Mesodermal cell (in vitro differentiated cells): ENCODE measurements around the gene LMBR1L.

Experiments used
- H3K27ac ChIP-seq: 2 replicates; pipeline ENCODE4 v1.7.0; 2013; ENCODE audit warnings: mild to moderate bottlenecking, low read depth, low read length, moderate library complexity; ENCODE audit not compliant: severe bottlenecking
- H3K36me3 ChIP-seq: 2 replicates; pipeline ENCODE4 v1.7.1; 2013; ENCODE audit warnings: mild to moderate bottlenecking, low read length, moderate library complexity; ENCODE audit not compliant: control insufficient read depth, insufficient read depth
- H3K4me1 ChIP-seq: one replicate; pipeline ENCODE4 v1.7.1; 2013; ENCODE audit warnings: mild to moderate bottlenecking, low read length; ENCODE audit not compliant: insufficient read depth, control insufficient read depth, poor library complexity, severe bottlenecking
- H3K4me3 ChIP-seq: 2 replicates; pipeline ENCODE4 v1.7.0; 2013; ENCODE audit warnings: low read length, control low read depth, mild to moderate bottlenecking; ENCODE audit not compliant: insufficient read depth, poor library complexity, severe bottlenecking; ENCODE audit errors: extremely low read depth
- H3K9me3 ChIP-seq: 2 replicates; pipeline ENCODE4 v1.7.1; 2013; ENCODE audit warnings: mild to moderate bottlenecking, low read length, moderate library complexity; ENCODE audit not compliant: control insufficient read depth
- WGBS, 2 experiments: methylation state at CpG; one replicate each; pipeline ENCODE4 v1.1.5; 2013; ENCODE audit warnings: missing lambda C conversion rate in 2 of 2; ENCODE audit not compliant: insufficient coverage in 2 of 2; 5-methylcytosine and 5-hydroxymethylcytosine counted together

LMBR1L gene

GRCh38 chr12:49093792-49094159, 16.9 kb downstream of the LMBR1L start:
- Histone ChIP-seq H3K4me3 (no peak overlapping the region), H3K4me1 (peaks cover 25% of the 10 kb centered on the region), H3K27ac (no peak overlapping the region), H3K9me3 (no peaks in the 10 kb centered on the region), H3K36me3 (peaks cover 30% of the 10 kb centered on the region)
- WGBS, 2 experiments, result 13 to 27% methylated on average over 5 to 7 of the region's 9 CpGs

- peaks cover 25% of the 10 kb centered on the region for H3K4me1 ChIP-seq
- H3K4me3 ChIP-seq, result no peak overlapping the region
- 56 to 60% methylated on average over 1 to 2 of the region's 4 CpGs for WGBS, 2 experiments
- no peaks in the 10 kb centered on the region for H3K9me3 ChIP-seq
- peaks cover 24% of the 10 kb centered on the region for H3K36me3 ChIP-seq
- H3K27ac ChIP-seq, result no peak overlapping the region
Measured at GRCh38 chr12:49092816-49093406, 17.7 kb downstream of the LMBR1L start.

GRCh38 chr12:49092086-49092815, 18.4 kb downstream of the LMBR1L start:
- peaks cover 25% of the 10 kb centered on the region for H3K4me1 ChIP-seq
- H3K27ac ChIP-seq, result no peak overlapping the region
- H3K4me3 ChIP-seq, result peak overlapping the region; percentile 22
- peaks cover 17% of the 10 kb centered on the region for H3K36me3 ChIP-seq
- no peaks in the 10 kb centered on the region for H3K9me3 ChIP-seq
- 0 to 4% methylated on average over 8 to 25 of the region's 32 CpGs for WGBS, 2 experiments

- Histone ChIP-seq H3K27ac (no peak overlapping the region), H3K36me3 (peaks cover 12% of the 10 kb centered on the region), H3K4me1 (peaks cover 25% of the 10 kb centered on the region), H3K9me3 (no peaks in the 10 kb centered on the region), H3K4me3 (peak overlapping the region; percentile 22)
- 1 to 6% methylated on average over 10 to 13 of the region's 14 CpGs for WGBS, 2 experiments
Measured at GRCh38 chr12:49091836-49092085, 18.9 kb downstream of the LMBR1L start.

- Histone ChIP-seq H3K27ac (no peak overlapping the region), H3K9me3 (no peaks in the 10 kb centered on the region), H3K36me3 (peaks cover 7% of the 10 kb centered on the region), H3K4me3 (peak overlapping the region; percentile 22), H3K4me1 (peaks cover 25% of the 10 kb centered on the region)
- 51 to 57% methylated on average over 34 of the region's 41 CpGs for WGBS, 2 experiments
Measured at GRCh38 chr12:49091056-49091835, 19.4 kb downstream of the LMBR1L start.

GRCh38 chr12:49089821-49090773, 20.6 kb downstream of the LMBR1L start:
- no peaks in the 10 kb centered on the region for H3K36me3 ChIP-seq
- peaks cover 25% of the 10 kb centered on the region for H3K4me1 ChIP-seq
- no peak overlapping the region for H3K27ac ChIP-seq
- 7 to 8% methylated on average over 75 to 82 of the region's 88 CpGs for WGBS, 2 experiments
- H3K9me3 ChIP-seq, result no peaks in the 10 kb centered on the region
- H3K4me3 ChIP-seq, result peak overlapping the region; percentile 26

- 57 to 72% methylated on average over 2 to 5 of the region's 6 CpGs for WGBS, 2 experiments
- no peaks in the 10 kb centered on the region for H3K36me3 ChIP-seq
- no peak overlapping the region for H3K27ac ChIP-seq
- no peak overlapping the region for H3K4me3 ChIP-seq
- H3K4me1 ChIP-seq, result peaks cover 19% of the 10 kb centered on the region
- peaks cover 4% of the 10 kb centered on the region for H3K9me3 ChIP-seq
Measured at GRCh38 chr12:49088932-49089330, 21.7 kb downstream of the LMBR1L start.

- 0 to 1% methylated on average over 13 of the region's 18 CpGs for WGBS, 2 experiments
- H3K4me3 ChIP-seq, result no peak overlapping the region
- peaks cover 4% of the 10 kb centered on the region for H3K9me3 ChIP-seq
Measured at GRCh38 chr12:49088150-49088931, 22.3 kb downstream of the LMBR1L start.

GRCh38 chr12:49086116-49086515, 24.5 kb downstream of the LMBR1L start:
- H3K36me3 ChIP-seq, result no peaks in the 10 kb centered on the region
- WGBS, 2 experiments, result 93 to 100% methylated on average over 1 to 2 of the region's 3 CpGs
- H3K4me1 ChIP-seq, result peaks cover 2% of the 10 kb centered on the region
- H3K9me3 ChIP-seq, result peaks cover 4% of the 10 kb centered on the region
- H3K4me3 ChIP-seq, result no peak overlapping the region
- no peak overlapping the region for H3K27ac ChIP-seq

More at GRCh38 chr12:49088150-49088931, 22.3 kb downstream of the LMBR1L start:
- no peaks in the 10 kb centered on the region for H3K36me3 ChIP-seq
- H3K27ac ChIP-seq, result no peak overlapping the region
- H3K4me1 ChIP-seq, result peaks cover 13% of the 10 kb centered on the region

- Histone ChIP-seq H3K4me3 (no peak overlapping the region), H3K27ac (no peak overlapping the region), H3K9me3 (peaks cover 4% of the 10 kb centered on the region), H3K36me3 (no peaks in the 10 kb centered on the region), H3K4me1 (no peaks in the 10 kb centered on the region)
- WGBS, 2 experiments, result 100% methylated on average over 2 to 3 of the region's 3 CpGs
Measured at GRCh38 chr12:49084438-49084837, 26.2 kb downstream of the LMBR1L start.
